ENCODE data around the gene SKAP1. TPM values are rescaled to one million over a fixed set of nuclear protein-coding genes. Genes with fewer than 3 reads are reported as not detected.

The SKAP1 gene
- total and polyA plus RNA-seq, 4 donors: 1.4 to 4.9 (median 2.5) TPM

DNA sequence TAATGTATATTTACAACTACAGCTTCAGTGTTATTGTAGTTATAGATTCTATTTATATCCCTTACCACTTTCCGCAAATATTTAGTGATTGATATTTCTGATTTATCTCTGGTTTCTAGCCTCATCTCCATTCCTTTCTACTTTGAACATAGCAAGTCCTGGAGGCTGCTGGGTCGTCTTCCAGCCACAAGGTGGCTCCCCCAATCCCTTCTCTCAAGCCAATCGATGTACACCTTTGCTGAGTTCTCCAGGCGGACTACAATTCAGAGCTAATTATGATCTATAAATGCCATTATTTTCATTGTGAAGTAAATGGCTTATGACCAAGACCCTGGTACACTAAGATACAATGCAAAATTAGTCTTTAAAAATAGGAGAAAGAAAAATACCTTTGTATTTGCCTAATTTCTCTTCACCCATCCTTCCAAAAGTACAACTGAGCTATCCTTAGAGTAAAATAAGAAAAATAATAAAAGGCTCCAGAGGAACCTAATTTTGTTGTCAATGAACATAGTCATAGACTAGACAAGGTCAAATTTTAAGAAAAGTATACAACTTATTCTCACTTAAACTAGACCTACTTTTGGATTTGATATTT is 122.1 kb downstream of the SKAP1 start:
- H3K27me3 ChIP-seq (ENCODE audit: control insufficient read depth in 3 of 3, insufficient read depth in 3 of 3, low read length in 2 of 3): peaks cover 5 to 47% (median 39%) of the 10 kb centered on the region in 3 donors
- H3K4me1 ChIP-seq (ENCODE audit: control insufficient read depth in 5 of 5, insufficient read depth in 5 of 5, low read length in 5 of 5): no peaks in the 10 kb centered on the region
- ATAC-seq (ENCODE audit: insufficient read depth, low FRiP score): no peak
- peak; percentile 60 to 79 (median 67) for DNase-seq
- no peak overlapping the region for H3K4me3 ChIP-seq
- H3K9ac ChIP-seq (ENCODE audit: insufficient read depth in 1 of 2, low read length in 2 of 2): no peak overlapping the region
- no peaks in the 10 kb centered on the region for H3K9me3 ChIP-seq (ENCODE audit: control insufficient read depth in 4 of 4, insufficient read depth in 3 of 4, low read length in 3 of 4)
- TF ChIP-seq, protein P1, sequence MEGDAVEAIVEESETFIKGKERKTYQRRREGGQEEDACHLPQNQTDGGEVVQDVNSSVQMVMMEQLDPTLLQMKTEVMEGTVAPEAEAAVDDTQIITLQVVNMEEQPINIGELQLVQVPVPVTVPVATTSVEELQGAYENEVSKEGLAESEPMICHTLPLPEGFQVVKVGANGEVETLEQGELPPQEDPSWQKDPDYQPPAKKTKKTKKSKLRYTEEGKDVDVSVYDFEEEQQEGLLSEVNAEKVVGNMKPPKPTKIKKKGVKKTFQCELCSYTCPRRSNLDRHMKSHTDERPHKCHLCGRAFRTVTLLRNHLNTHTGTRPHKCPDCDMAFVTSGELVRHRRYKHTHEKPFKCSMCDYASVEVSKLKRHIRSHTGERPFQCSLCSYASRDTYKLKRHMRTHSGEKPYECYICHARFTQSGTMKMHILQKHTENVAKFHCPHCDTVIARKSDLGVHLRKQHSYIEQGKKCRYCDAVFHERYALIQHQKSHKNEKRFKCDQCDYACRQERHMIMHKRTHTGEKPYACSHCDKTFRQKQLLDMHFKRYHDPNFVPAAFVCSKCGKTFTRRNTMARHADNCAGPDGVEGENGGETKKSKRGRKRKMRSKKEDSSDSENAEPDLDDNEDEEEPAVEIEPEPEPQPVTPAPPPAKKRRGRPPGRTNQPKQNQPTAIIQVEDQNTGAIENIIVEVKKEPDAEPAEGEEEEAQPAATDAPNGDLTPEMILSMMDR (IDR thresholded peaks at IDR 0.05; ENCODE audit: control extremely low read depth, extremely low read depth): peak; percentile 53
- 23 to 31% methylated on average over 4 of the region's 4 CpGs for WGBS, 2 donors
- H3K27ac ChIP-seq (ENCODE audit: low read depth in 1 of 2, low read length in 1 of 2): no peak overlapping the region
- no peaks in the 10 kb centered on the region for H3K36me3 ChIP-seq (ENCODE audit: control insufficient read depth in 4 of 4, insufficient read depth in 4 of 4, low read length in 4 of 4)

DNA sequence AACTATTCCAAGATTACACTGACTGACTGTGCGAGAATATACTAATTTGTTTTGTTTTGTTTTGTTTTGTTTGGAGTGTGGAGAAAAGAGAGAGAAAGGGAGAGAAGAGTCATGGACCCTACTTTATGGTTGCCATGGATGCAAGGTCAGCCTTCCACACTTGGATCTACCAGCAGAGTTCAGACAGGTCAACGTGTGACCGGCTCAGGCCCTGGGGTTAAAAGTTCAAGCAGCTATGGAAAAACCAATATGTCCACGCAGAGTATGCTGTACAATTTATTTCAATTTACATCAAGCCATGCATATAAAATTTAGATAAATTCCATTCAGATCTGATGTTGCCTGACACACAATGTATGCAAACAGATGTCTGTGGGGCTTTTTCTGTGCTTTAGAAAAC is 122.8 kb downstream of the SKAP1 start:
- no peaks in the 10 kb centered on the region for H3K36me3 ChIP-seq (ENCODE audit: control insufficient read depth in 4 of 4, insufficient read depth in 4 of 4, low read length in 4 of 4)
- no peak overlapping the region for H3K27ac ChIP-seq (ENCODE audit: low read depth in 1 of 2, low read length in 1 of 2)
- H3K4me3 ChIP-seq: no peak overlapping the region
- TF ChIP-seq, protein P1 (IDR thresholded peaks at IDR 0.05; ENCODE audit: control extremely low read depth, extremely low read depth): no peak
- no peak overlapping the region for H3K9ac ChIP-seq (ENCODE audit: insufficient read depth in 1 of 2, low read length in 2 of 2)
- no peak for DNase-seq
- no peaks in the 10 kb centered on the region for H3K4me1 ChIP-seq (ENCODE audit: control insufficient read depth in 5 of 5, insufficient read depth in 5 of 5, low read length in 5 of 5)
- no peaks in the 10 kb centered on the region for H3K9me3 ChIP-seq (ENCODE audit: control insufficient read depth in 4 of 4, insufficient read depth in 3 of 4, low read length in 3 of 4)
- 77 to 79% methylated on average over 4 of the region's 4 CpGs for WGBS, 2 donors
- peaks cover 5 to 49% (median 39%) of the 10 kb centered on the region in 3 donors for H3K27me3 ChIP-seq (ENCODE audit: control insufficient read depth in 3 of 3, insufficient read depth in 3 of 3, low read length in 2 of 3)
- no peak for ATAC-seq (ENCODE audit: insufficient read depth, low FRiP score)

DNA sequence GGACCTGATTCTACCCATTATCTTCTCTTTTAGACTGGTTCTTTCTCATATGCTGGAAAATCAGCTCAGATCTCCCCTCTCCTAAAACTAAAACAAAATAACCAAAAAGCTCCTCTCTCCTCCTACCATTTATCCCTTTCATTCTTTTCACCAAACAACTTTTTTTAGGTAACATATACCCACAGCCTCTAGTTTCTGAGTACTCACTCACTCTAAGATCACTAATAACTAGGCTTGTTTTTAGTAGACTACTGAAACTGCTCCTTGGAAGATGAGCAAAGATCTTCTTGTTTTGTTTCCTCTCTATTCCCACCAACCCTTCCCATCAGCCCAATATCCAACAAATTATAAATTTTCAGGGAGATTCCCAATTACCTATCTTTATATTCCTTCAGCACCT is 129.0 kb downstream of the SKAP1 start:
- Histone ChIP-seq H3K4me3 (no peak overlapping the region), H3K9me3 (ENCODE audit: control insufficient read depth in 4 of 4, insufficient read depth in 3 of 4, low read length in 3 of 4) (no peaks in the 10 kb centered on the region), H3K36me3 (ENCODE audit: control insufficient read depth in 4 of 4, insufficient read depth in 4 of 4, low read length in 4 of 4) (no peaks in the 10 kb centered on the region), H3K27ac (ENCODE audit: low read depth in 1 of 2, low read length in 1 of 2) (no peak overlapping the region), H3K27me3 (ENCODE audit: control insufficient read depth in 3 of 3, insufficient read depth in 3 of 3, low read length in 2 of 3) (peaks cover 0 to 33% (median 16%) of the 10 kb centered on the region in 3 donors), H3K9ac (ENCODE audit: insufficient read depth in 1 of 2, low read length in 2 of 2) (no peak overlapping the region), H3K4me1 (ENCODE audit: control insufficient read depth in 5 of 5, insufficient read depth in 5 of 5, low read length in 5 of 5) (no peaks in the 10 kb centered on the region)
- ATAC-seq (ENCODE audit: insufficient read depth, low FRiP score) (no peak), DNase-seq (no peak)
- TF ChIP-seq, protein P1 (IDR thresholded peaks at IDR 0.05; ENCODE audit: control extremely low read depth, extremely low read depth): no peak

DNA sequence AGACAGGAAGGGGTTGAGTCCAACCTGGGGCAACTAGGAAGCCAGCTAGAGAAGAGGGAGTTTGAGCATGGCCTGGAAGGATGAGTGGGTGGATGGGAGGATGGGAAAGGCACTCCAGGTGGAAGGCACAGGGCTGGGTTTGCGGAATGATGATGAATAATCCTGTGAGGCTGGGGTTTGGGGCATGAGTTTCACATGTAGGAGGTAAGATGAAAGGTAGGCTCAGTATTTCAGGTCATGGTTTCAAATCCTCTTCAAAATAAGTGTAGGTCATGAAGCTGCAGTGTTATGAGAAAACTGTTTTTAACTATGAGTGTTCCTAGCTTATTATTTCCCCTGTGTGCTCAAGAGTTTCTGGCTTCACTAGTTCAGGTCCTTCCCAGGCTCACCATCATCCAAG is 130.3 kb downstream of the SKAP1 start:
- 91 to 98% methylated on average over 1 of the region's 1 CpG for WGBS, 2 donors
- H3K36me3 ChIP-seq (ENCODE audit: control insufficient read depth in 4 of 4, insufficient read depth in 4 of 4, low read length in 4 of 4): no peaks in the 10 kb centered on the region
- no peak for DNase-seq
- H3K27me3 ChIP-seq (ENCODE audit: control insufficient read depth in 3 of 3, insufficient read depth in 3 of 3, low read length in 2 of 3): peaks cover 0 to 36% (median 17%) of the 10 kb centered on the region in 3 donors
- no peak for ATAC-seq (ENCODE audit: insufficient read depth, low FRiP score)
- H3K9me3 ChIP-seq (ENCODE audit: control insufficient read depth in 4 of 4, insufficient read depth in 3 of 4, low read length in 3 of 4): no peaks in the 10 kb centered on the region
- H3K9ac ChIP-seq (ENCODE audit: insufficient read depth in 1 of 2, low read length in 2 of 2): no peak overlapping the region
- H3K27ac ChIP-seq (ENCODE audit: low read depth in 1 of 2, low read length in 1 of 2): no peak overlapping the region
- no peaks in the 10 kb centered on the region for H3K4me1 ChIP-seq (ENCODE audit: control insufficient read depth in 5 of 5, insufficient read depth in 5 of 5, low read length in 5 of 5)
- TF ChIP-seq, protein P1 (IDR thresholded peaks at IDR 0.05; ENCODE audit: control extremely low read depth, extremely low read depth): no peak
- no peak overlapping the region for H3K4me3 ChIP-seq
